GM21360 (cell line): Measurements from ENCODE around the gene GNG7.
"Not testable (repeated sequence)": the region's sequence is repeated elsewhere in the genome, so short reads cannot be mapped to it uniquely, and the experiment has no call there.

Experiments
- ATAC-seq: cut with Tn5 transposase; IDR thresholded peaks from one replicate; pipeline ENCODE4 v1.9.1; 2021; ENCODE audit warnings: mild to moderate bottlenecking, moderate library complexity; ENCODE audit not compliant: unreplicated experiment

Gene GNG7

DNA sequence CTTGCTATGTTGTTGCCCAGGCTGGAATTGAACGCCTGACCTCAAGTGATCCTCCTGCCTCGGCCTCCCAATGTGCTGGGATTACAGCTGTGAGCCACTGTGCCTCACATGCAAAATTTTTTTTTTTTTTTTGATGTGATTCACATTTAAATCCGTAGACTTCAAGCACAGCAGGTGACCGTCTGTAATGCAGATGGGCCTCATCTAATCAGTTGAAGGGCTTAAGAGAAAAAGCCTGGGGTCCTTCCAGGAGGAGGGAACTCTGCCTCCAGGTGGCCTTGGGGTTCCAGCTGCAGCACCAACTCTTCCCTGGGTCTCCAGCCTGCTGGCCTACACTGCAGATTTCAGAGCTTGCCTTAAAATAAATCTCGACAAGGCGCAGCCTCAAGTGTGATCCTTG, 183.0 kb downstream of the GNG7 start:
- no peak for ATAC-seq

DNA sequence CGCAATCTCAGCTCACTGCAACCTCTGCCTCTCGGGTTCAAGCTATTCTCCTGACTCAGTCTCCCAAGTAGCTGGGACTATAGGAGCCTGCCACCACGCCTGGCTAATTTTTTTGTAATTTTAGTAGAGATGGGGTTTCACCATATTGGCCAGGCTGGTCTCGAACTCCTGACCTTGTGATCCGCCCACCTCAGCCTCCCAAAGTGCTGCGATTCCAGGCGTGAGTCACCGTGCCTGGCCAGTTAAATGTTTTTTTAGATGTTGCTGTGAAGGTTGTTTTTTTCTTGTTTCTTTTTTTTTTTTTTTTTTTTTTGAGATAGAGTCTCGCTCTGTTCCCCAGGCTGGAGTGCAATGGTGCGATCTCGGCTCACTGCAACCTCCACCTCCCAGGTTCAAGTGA, 183.6 kb downstream of the GNG7 start:
- not testable (repeated sequence) for ATAC-seq

DNA sequence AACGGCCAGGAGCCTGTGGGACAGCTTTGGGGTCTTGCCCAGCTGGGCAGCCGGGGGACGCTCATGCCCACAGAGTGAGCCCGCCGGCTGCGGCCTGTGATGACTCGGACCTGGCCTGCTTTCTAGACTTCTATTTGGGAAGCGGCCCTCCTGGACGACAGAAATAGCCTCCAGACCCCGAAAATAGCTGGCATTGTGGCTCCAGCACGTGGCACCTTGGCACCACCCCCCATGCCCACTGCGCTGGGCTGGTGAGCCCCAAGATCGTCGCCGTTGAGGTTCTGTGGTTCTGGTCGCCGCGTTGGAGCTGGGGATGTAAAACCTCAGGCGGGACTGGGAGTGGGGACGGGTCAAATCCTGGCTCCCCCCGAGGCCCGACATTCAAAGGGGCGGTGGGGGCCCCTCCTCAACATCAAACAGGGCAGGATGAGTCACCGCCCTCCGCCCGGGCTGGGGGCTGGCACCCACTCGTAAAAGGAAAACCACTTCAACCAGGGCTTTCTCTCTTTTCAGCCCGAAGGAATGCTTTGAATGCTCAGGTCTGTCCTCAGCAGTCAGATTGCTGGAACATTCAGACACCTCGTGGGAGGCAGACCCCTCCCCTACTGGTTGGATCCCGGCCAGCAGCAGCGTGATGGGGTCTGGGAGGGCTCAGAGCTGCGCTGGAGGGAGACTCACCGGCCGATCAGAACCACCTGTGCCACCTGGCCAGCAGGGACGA, 184.5 kb downstream of the GNG7 start:
- ATAC-seq = no peak

DNA sequence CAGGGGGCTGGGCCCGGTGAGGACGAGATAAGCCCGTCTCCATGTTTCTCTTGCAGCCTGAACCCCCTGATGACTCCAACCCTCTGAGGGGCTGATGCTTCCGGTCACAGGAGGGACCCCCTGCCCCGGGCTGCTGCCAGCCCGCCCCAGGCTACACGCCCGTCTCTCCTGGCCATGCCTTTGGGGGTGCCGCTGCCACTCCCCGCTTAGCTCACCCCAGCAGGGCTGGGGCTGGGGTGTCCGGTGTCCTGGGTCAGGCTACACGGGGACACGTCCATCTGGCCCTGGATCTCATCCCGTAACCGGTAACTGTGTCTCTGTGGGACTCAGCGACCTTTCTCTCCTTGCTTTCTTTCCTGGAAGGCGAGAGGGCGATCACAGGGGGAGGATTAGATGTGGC, 185.8 kb downstream of the GNG7 start:
- ATAC-seq = no peak

DNA sequence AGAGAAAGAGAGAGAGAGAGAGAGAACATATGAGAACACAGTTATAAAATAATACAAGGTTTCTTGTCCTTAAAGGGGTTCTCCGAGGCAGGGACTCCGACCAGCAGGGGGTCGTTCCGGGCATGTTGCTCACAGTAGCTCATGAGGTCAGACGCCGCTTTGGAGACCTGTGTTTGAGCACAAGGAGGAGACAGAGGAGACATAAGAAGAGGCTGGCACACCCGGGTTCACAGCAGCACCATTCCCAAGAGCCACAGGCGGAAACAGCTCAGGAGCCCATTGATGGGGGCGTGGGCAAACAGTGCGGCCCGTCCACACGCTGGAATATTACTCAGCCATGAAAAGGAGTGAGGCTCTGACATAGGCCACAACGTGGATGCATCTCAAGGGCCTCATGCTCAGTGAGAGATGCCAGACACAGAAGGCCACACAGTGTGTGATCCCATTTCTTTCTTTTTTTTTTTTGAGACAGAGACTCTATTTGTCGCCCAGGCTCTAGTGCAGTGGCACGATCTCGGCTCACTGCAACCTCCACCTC, 187.4 kb downstream of the GNG7 start:
- ATAC-seq = no peak

DNA sequence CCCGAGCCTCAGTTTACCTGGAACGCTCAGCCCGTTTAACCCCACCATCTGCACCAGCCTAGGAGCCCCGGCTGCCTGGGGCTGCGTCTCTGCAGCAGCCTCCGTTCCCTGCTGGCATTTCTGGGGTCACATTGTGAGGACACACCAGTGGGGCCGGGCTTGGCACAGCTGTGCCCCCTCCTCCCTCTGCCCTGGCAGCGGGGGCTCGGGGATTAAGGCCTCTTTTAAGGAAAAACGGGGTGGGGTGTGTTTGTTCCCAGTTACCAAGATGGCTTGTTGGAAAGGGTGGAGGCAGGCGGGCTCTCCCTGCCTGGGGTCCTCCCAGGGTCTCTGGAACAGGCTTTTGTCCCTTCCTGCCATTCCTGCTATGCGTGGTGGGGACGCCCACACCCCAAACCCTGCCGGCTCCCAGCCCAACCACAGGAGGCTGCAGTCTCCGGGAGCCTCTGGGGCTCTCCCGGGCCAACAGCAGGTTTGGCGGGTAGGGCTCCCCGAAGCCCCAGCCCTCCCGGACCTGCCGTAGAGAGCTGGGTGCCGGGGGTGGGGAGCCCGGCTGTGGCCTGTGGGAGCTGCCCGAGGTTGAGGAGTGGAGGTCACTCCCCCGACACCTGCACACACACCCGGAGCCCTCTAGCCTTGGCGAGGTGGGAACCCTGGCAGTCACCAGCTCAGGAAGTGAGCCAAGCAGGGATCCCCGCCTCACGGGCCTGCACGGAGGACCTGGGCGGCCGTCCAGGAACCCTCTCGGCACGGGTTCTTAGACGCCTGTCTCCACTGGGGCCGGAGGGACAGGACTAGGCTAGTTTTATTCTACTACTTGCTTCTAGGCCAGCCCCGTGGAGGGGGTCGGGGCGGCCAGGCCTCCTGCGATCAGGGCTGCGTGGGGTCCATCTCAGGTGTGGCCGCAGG, 189.7 kb downstream of the GNG7 start:
- ATAC-seq = no peak

DNA sequence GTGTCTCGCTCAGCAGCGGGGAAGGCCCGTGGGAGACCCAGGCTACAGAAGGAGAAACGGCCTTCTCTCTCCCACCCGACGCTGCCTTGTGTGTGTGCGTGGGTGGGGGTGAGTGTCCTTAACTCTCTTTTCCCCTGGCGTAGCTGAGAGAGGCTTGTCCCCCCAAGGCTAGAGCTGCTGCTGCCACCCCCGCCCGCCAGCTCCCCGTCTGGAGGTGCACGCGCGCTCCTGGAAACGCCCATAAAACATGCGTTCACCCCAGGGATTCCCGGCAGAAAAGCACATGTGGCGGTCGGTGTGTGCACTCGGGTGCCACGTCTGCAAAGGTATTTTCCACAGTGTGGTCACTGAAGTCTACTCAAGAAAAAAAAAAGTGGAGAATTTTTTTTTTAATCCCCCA, 190.5 kb downstream of the GNG7 start:
- ATAC-seq = no peak

DNA sequence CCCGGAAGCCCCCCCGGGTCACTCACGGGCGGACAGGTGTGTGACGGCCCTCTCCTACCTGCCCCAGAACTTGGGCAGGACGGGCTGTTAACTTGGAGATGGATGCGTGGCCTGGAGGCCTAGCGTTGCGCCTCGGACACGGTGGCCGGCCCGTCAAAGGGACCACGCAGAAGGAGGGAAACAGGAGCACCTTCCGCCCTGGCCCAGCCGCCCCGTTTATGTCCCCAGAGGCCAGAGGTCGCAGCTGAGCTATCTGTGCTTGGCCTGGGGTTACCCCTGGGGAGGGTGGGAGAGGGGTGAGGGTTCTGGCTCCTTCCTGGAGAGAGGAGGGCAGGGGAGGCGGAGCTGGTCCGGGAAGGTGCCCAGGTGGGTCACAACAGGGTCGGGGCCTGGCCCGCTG, 190.9 kb downstream of the GNG7 start:
- ATAC-seq = no peak

DNA sequence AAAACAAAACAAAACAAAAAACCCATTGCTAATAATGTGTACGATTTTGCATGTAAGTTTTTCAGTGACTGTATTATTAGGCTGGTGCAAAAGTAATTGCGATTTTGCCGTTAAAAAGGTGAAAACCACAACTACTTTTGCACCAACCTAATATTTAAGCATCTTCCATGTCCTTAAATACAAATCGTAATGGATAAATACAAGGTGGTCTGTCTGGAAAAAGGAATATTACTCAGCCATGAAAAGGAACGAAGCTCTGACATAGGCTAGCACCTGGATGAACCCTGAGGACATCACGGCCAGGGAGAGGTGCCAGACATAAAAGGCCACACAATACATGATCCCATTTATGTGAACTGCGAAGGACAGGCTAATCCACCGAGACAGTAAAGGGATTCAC, 193.4 kb downstream of the GNG7 start:
- no peak for ATAC-seq

DNA sequence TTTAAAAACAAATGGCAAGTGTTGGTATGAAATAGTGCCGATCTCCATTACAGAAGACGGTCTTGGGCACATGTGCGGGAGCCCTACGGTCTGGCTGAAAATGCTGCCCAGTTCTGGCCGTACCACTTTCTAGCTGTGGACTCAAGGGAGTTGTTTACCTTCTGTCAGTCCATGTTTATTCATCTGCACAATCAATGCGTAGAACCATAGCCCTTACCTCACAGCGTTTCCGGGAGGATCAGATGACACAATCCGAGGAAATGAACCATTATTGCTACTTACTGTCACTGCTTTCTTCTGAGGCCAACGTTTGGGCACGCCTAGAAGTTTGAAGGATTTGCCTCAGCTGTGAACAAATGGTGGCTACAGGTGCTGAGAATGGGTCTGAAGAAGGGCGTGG, 195.4 kb downstream of the GNG7 start:
- no peak for ATAC-seq

DNA sequence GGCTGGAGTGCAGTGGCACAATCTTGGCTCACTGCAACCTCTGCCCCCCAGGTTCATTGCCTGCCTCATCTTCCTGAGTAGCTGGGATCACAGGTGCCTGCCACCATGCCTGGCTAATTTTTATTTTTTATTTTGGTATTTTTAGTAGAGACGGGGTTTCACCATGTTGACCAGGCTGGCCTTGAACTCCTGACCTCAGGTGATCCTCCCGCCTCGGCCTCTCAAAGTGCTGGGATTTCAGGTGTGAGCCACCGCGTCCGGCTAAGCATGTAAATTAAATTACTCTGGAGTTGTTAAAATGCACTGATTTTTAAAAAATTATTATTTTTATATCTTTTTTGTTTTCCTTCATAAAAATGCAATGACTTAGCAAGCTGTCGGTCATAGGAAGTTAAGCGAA, 195.8 kb downstream of the GNG7 start:
- not testable (repeated sequence) for ATAC-seq

DNA sequence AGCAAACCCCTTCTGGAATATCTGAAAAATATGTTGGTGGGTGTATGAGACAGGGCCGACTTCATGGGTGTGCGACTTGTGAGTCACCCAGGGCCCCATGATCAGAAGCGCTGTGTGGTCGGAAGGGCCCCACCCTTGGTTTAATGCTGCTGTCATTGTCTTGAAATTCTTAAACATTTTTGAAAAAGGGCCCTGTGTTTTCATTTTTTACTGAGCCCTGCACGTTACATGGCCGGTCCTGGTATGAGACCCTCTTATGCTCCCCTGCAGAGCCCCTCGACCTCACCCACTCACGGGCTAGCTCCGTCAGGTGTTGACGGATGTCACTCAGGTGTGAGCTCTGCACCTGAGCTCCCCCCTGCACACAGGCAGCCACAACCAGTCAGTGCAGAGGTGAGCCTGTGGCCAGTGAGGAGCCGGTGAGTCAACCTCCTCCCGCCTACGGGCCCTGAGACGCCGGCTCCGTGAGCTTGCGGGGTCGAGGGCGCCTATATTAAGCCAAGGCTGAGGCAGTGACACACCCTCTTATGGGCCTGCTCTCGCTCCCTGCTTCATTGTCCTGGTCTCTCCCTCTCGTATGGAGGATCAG, 198.9 kb downstream of the GNG7 start:
- no peak for ATAC-seq

DNA sequence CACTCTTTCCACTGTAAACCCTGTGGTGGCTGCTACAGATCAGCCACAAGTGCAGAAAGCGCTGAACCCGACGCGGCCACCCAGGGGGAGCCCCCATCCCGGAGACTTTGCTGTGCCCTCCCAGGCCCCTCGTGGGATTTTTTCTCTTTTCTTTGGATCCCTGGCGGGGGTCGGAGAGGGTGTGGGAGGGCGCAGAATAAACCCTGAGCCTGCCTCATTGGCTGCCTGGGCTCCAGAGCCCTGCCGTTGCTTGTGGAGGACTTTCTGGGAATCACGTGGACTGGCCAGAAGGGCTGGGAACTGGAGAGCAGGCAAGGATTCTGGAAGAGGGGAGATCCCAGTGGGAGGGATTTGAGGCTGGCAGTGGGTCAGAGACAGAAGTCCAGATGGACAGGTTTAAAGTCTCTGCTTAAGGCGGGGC, 201.6 kb downstream of the GNG7 start:
- ATAC-seq = no peak

DNA sequence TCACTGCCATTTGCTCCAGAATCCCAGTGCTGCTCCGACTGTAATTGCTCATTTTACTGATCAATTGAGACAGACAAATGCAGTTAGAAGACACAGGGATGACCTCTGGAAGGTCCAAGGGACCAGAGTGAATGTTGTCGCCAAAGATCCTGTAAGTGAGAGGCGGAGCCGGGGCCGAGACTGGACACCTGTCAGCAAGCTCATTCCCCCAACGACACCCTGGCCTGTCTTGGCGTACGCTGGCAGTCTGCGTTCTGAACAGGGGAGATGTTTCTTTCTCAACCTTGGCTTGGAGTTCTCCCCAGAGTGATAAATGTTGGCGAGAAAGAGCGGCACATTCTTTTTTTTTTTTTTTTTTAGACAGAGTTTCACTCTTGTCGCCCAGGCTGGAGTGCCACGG, 202.3 kb downstream of the GNG7 start:
- no peak for ATAC-seq

DNA sequence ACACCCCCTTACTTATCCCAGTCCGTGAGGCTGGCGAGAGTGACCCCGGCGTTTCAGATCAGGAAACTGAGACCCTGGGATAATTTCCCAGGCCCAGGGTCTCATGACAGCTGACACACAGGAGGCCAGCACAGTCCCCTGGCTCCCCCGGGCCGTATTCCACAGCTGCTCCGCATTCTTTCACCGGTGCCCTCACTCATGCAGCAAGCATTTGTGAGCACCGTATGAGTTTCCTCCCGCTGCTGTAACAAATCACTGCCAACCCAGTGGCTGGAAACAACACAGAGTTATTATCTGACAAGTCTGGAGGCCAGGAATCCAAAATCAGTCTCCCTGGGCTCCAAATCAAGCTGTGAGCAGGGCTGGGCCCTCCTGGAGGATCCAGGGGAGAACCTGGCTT, 205.3 kb downstream of the GNG7 start:
- no peak for ATAC-seq

DNA sequence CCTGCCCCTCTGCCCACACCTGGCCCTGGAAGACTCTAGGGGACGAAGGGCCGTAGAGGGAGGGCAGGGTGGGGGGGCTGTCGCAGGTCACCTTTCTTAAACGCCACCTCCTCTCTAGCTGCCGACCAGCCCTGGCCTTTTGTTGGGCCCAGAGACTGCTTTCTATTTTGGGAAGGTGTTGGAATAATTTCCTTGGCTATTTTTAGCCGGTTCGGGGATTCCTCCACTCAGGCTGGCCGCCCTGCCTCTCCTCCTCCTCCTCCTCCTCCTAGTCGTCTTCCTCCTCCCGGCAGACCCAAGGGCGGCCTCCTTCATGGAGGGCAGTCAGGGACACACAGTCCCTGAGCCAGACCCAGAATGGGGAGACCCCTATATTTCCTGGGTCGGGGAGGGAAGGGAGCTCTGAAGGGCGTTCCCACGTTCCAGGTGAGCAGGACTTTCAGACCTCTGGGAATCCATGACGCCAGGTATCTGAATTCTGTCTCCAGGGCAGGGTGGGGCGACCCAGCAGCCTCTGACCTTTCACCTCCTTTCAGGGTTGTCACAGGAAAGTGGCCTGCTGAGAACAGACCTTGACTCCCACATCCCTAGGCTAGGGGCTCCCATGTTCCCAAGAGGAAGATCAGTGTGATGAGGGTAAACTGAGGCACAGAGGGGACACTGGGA, 206.7 kb downstream of the GNG7 start:
- ATAC-seq = no peak

DNA sequence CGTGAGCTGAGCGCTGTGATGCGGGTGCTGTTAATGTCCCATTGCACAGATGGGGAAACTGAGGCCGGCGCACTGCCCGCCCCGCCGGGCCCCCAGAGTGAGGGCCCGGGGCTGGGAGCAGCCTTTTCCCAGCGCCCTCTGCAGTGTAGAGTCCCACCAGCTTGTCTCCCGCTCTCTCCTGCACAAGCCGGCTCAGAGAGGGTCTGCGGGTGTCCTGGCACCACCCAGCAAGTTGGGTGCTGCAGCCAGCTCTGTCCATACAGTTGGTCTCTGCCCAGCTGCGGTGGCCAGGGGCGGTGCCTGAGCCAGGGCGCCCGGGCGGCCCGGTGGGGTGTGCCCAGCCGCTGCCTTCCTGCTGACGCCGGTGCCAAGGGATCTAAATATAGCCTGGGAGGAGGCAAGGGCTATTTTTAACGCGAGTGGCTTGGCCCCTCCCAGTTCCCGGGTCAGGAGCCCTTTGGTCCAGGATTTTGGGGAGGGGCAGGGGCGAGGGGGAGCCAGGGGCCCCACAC, 207.3 kb downstream of the GNG7 start:
- ATAC-seq = no peak

DNA sequence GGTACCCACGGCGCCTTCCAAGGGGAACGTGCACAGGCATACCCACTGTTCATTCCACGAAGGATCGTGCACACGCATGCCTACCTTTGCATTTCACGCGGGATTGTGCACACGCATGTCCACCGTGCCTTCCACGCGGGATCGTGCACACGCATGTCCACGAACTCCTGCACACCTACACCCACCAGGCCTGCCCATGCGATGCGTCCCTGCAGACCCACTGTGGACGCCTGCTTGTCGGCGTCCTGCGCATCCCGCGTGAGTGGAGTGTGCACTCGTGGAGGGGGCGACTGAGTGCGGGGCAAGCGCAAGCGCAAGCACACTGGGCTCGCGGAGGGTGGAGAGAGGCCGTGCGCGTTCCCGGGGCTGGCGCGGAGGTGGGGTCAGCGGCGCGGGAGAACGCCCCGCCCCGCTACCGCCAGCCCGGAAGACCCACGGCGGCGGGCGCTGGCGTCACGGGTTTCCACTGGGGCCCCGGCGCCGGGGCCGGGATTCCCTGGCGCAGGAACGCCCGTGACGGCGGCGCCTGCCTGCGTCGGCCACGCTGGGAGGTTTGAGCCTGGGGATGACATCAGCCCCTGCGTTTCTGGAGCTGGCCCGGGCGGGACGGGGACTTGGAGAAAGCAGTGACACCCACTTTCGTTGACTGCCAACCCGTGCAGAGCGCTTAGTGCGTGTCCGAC, 207.9 kb downstream of the GNG7 start:
- no peak for ATAC-seq

DNA sequence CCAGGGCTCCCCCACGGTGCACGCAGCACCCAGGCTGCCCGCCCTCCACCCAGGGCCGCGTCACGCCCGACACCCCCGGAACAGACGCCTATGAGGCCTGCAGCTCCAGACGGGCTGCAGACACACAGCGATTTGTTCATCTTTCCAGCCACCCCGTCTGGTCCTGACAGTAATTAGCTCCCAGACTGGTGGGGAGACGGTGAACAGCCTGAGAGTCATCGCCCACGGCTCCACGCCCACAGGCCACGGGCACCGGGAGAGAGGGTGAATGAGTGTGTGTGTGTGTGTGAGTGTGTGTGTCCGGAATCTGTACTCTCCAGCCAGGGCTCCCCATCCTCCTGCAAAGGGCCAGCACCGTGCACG, 208.4 kb downstream of the GNG7 start:
- ATAC-seq = no peak

DNA sequence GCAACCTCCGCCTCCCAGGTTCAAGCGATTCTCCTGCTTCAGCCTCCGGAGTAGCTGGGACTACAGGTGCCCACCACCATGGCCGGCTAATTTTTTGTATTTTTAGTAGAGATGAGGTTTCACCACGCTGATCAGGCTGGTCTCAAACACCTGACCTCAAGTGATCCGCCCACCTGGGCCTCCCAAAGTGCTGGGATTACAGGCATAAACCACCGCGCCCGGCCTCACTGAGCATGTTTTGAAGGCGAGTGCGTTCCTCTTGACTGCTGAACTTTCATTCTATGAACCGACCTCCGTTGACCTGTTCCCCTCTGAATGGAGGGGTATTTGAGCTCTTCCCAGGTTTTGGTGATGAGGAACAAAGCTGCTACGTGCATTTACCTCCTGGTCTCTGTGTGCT, 209.0 kb downstream of the GNG7 start:
- not testable (repeated sequence) for ATAC-seq
